IPS-18a (cell line): Measurements from ENCODE around the gene PAPPA2.
A peak's percentile ranks its signal among the peaks of the same experiment; 100 is the strongest.

Experiments
- H3K27ac ChIP-seq: one replicate; pipeline ENCODE4 v1.5.1; 2013; ENCODE audit warnings: low read length
- H3K27me3 ChIP-seq: one replicate; pipeline ENCODE4 v1.6.1; 2013; ENCODE audit warnings: mild to moderate bottlenecking, low read length; ENCODE audit not compliant: control insufficient read depth, insufficient read depth
- H3K36me3 ChIP-seq: one replicate; pipeline ENCODE4 v1.6.1; 2013; ENCODE audit warnings: low read depth, low read length; ENCODE audit not compliant: control insufficient read depth
- H3K4me1 ChIP-seq: one replicate; pipeline ENCODE4 v1.6.1; 2013; ENCODE audit warnings: low read depth, low read length; ENCODE audit not compliant: control insufficient read depth
- H3K4me3 ChIP-seq: one replicate; pipeline ENCODE4 v1.5.1; 2013; ENCODE audit warnings: low read length
- H3K9ac ChIP-seq: one replicate; pipeline ENCODE4 v1.6.1; 2013; ENCODE audit warnings: mild to moderate bottlenecking, low read length, moderate library complexity
- H3K9me3 ChIP-seq: one replicate; pipeline ENCODE4 v1.6.1; 2013; ENCODE audit warnings: low read depth, low read length; ENCODE audit not compliant: control insufficient read depth

The PAPPA2 gene

DNA sequence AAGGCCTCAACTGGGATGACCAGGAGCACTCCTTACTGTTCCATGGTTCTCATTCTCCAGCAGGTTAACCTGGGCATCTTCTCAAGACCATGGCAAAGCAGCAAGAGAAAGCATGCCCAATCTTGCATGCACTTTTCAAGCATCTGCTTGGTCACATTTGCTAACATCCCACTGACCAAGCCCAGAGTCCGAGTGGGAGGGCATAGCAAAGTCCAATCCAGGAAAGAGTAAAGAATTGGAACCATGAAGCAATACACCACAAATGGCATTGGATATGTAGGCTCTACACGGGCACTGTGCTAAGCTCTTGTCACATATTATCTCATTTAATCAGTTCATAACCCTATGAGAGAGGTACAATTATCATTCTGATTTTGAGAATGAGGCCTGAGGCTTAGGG, 73.6 kb downstream of the PAPPA2 start:
- H3K36me3 ChIP-seq, result no peaks in the 10 kb centered on the region
- H3K27ac ChIP-seq, result no peak overlapping the region
- H3K4me1 ChIP-seq, result no peaks in the 10 kb centered on the region
- no peaks in the 10 kb centered on the region for H3K27me3 ChIP-seq
- H3K9ac ChIP-seq, result no peak overlapping the region
- no peaks in the 10 kb centered on the region for H3K9me3 ChIP-seq
- no peak overlapping the region for H3K4me3 ChIP-seq

DNA sequence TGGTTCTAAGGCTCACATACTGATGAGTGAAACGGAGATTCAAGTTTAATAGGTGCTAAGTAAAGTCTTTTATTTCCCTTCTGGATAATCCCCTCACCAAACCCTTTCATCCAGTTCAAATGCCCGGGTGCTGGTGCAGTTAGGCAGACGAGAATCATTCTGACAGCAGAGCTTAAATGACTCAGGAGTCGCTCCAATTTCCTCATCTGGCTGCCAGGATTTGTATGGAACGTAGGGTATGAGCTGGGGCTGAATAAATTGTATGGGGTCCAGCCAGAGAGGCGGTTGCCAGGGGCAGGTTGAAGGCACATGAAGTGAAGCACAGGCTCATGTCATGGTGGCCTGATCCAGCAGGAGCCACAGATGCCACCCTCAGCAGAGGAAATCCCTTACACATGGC, 76.0 kb downstream of the PAPPA2 start:
- Histone ChIP-seq H3K9me3 (no peaks in the 10 kb centered on the region), H3K4me3 (no peak overlapping the region), H3K36me3 (no peaks in the 10 kb centered on the region), H3K27me3 (no peaks in the 10 kb centered on the region), H3K9ac (no peak overlapping the region), H3K27ac (no peak overlapping the region), H3K4me1 (no peaks in the 10 kb centered on the region)

DNA sequence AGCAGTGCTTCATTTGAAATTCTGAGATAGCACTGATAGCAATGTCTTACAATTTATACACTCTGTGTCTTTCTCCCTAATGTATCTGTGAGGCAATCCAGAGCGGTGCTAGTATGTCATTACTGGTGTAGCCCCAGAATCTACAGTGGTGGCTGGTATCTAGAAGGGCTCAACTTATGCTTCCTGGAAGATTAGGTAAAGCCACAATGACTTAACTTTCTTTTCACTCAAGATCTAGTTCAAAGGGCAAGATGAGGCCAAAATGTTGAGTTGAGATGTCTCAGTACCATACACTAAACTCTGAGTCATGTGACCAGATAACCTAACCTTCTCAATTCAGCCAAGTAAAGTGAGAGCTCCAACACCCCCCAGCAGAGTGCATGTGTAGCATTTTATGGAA, 77.5 kb downstream of the PAPPA2 start:
- Histone ChIP-seq H3K4me3 (no peak overlapping the region), H3K4me1 (peaks cover 7% of the 10 kb centered on the region), H3K36me3 (no peaks in the 10 kb centered on the region), H3K9me3 (no peaks in the 10 kb centered on the region), H3K27ac (no peak overlapping the region), H3K9ac (no peak overlapping the region), H3K27me3 (no peaks in the 10 kb centered on the region)

DNA sequence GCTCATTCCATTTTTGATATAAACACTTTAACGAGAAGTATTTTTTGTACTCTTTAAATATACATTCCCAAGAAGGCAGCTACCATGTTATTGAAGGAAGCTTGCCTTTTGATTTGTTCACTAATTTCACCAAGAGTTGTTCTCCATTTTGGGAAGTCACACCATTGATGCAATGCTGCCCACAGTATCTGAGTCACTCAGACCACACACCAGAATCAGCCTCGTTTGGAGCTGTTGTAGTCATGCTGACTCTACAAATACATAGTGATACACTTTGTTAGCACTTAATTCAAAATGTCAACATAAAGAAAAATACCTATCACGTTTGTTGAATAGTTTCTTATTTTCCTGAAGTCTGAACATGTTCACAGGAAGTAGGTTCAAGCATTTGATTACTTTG, 78.7 kb downstream of the PAPPA2 start:
- no peak overlapping the region for H3K27ac ChIP-seq
- H3K36me3 ChIP-seq, result no peaks in the 10 kb centered on the region
- H3K27me3 ChIP-seq, result no peaks in the 10 kb centered on the region
- H3K4me3 ChIP-seq, result no peak overlapping the region
- no peaks in the 10 kb centered on the region for H3K9me3 ChIP-seq
- H3K4me1 ChIP-seq, result peaks cover 7% of the 10 kb centered on the region
- H3K9ac ChIP-seq, result no peak overlapping the region

DNA sequence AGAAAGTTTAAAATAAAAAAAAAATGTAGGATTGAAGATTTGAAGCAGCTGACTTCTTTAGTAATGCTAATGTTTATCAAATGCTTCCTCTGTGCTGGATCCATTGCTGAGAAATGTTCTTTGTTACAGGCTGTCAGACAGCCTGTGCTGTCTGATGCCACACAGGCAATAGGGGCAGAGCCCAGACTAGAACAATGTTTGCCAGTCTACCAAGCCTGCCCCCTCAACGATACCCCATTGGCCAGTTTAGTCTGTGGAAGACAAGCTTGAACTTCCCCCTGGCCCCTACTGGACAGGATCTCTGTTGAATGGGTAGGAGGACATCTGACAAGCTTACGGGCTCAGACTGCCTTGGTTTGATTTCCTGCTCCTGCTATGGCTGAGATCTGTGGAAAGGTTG, 79.4 kb downstream of the PAPPA2 start:
- Histone ChIP-seq H3K36me3 (no peaks in the 10 kb centered on the region), H3K9me3 (no peaks in the 10 kb centered on the region), H3K27me3 (no peaks in the 10 kb centered on the region), H3K27ac (no peak overlapping the region), H3K4me1 (peaks cover 7% of the 10 kb centered on the region), H3K4me3 (no peak overlapping the region), H3K9ac (no peak overlapping the region)

DNA sequence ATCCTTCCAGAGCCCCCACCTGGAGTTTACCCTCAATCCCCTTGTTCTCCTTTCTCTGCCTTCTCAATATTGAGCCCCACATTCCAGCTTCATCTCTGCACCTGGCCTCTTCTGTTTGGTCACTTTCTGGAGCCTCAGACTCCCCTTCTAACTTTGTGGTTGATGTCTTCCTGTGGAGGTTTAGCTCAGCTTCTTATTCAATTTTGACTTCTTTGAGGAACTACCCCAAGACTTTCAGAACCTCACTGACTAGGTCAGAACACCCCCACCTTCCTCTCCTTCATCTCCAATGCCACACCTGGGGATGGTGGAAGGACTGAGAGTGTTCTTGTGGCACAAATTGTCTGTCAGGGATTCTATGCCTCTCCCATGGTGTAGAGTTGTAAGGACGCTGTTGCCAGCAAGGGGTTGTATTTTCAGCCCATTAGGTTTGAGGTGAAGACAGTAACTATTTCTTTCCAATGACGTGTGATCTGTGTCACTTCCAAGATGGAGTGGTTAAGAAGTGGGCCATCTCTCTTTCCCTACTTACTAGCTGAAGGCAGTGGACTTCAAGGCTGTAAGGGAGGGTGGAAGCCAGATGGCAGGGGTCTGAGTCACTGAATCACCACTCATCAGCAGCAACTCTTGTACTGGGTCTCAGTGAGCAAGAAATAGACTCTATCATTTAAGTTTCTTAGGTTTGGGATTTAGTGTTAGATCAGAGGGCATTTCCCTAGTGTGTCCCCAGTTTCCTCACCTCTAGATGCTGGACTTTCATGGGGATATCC, 80.6 kb downstream of the PAPPA2 start:
- H3K27me3 ChIP-seq, result no peaks in the 10 kb centered on the region
- H3K9me3 ChIP-seq, result no peaks in the 10 kb centered on the region
- no peak overlapping the region for H3K9ac ChIP-seq
- peaks cover 7% of the 10 kb centered on the region for H3K4me1 ChIP-seq
- no peaks in the 10 kb centered on the region for H3K36me3 ChIP-seq
- H3K4me3 ChIP-seq, result no peak overlapping the region
- H3K27ac ChIP-seq, result no peak overlapping the region

DNA sequence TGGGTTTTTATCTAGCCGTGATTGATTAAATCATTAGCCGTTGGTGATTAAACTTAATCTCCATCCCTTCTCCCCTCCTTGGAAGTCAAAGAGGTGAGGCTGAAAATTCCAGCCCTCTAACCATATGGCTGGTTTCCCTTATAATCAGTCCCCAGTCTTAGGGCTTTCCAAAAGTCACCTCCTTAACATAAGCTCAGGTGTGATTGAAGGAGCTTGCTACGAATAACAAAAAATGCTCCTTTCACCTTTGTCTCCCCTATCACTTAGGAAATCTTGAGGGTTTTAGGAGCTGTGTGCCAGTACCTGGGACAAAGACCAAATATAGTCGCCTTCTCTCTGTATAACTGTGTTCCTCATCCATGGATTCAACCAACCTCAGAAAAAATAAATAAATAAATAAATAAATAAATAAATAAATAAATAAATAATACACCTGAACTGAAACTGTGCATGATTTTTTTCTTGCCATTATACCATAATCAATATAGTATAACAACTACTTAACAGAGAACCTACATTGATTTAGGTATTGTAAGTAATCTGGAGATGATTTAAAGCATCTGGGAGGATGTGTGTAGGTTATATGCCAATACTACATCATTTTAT, 82.2 kb downstream of the PAPPA2 start:
- Histone ChIP-seq H3K4me1 (peaks cover 7% of the 10 kb centered on the region), H3K4me3 (no peak overlapping the region), H3K27me3 (no peaks in the 10 kb centered on the region), H3K9ac (no peak overlapping the region), H3K36me3 (no peaks in the 10 kb centered on the region), H3K27ac (no peak overlapping the region), H3K9me3 (no peaks in the 10 kb centered on the region)

DNA sequence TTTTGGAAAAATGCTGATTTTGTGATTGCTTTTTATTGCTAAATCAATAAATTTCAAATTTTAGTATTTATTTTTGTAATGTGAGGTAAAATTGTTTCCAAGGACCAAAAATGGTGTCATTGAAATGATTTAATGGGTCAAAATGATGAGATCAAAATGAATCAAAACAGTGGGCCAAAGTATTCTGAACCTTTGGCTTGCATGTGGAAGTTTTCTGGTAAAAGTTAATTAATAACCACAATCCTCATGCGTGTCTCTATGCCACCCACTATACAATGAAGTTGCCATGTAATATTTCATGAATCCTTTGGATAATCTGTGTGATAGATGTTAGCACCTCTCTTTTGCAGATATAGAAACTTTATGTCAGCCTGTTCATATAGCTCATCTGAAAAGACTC, 83.8 kb downstream of the PAPPA2 start:
- H3K27me3 ChIP-seq, result peaks cover 3% of the 10 kb centered on the region
- H3K4me1 ChIP-seq, result peaks cover 7% of the 10 kb centered on the region
- H3K27ac ChIP-seq, result no peak overlapping the region
- no peaks in the 10 kb centered on the region for H3K9me3 ChIP-seq
- H3K36me3 ChIP-seq, result no peaks in the 10 kb centered on the region
- no peak overlapping the region for H3K4me3 ChIP-seq
- no peak overlapping the region for H3K9ac ChIP-seq

DNA sequence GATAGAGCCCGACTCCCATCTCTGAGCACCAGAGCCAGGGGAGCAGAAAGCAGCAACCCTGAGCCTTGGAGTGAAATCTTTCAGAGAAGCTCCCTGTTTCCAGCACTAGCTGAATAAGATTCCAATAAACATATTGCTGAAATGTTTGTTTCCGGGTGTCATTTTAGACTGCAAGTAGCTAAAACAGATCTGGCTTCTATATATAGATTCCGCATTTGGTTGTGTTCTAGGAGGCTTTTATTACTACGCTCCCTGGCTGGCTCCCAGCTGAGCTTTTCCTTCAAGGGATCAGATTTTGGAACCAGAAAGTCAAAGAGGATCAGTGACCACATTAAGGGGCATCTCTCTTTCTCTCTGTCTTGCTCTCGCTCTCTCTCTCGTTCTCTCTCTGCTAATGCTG, 88.2 kb downstream of the PAPPA2 start:
- H3K36me3 ChIP-seq, result no peaks in the 10 kb centered on the region
- H3K9me3 ChIP-seq, result no peaks in the 10 kb centered on the region

DNA sequence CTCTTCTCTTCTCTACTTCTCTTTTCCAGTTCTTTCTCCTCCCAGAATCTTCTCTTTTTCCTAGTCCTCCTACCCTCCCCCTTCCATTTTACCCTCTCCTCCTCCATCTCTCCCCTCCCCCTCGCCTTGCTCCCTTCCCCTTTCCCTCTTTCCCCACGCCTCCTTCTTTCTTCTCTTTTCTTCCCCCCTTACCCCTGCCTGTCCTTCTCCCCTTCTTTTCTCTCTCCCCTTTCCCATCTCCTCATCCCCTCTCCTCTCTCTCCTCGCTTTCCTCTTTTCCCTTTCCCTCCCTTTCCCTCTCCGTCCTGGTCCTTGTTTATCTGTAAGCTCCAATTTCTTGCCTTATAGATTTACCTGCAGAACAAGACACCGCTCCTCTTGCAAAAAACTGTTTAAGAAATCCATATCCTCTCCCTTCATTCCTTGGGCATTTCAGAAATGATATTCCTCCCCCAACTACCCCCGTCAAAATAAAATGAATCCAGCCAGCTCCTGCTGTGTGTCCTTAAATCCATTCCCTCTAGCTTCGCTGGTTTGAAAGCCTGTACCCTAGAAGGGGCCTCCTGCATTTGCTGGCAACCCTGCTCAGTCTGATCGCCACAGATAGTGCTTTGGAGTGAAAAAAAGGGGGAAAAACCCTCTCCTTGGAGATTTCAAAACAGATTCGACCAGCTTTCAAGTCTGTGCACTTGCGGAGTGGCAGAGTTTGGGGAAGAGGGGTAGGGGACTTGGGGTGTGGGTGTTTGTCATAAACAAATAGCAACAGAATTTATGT, 89.4 kb downstream of the PAPPA2 start:
- peaks cover 9% of the 10 kb centered on the region for H3K27me3 ChIP-seq
- H3K9me3 ChIP-seq, result no peaks in the 10 kb centered on the region
- H3K4me1 ChIP-seq, result peaks cover 12% of the 10 kb centered on the region
- no peaks in the 10 kb centered on the region for H3K36me3 ChIP-seq
- peak overlapping the region; percentile 54 for H3K4me3 ChIP-seq
- H3K27ac ChIP-seq, result no peak overlapping the region
- no peak overlapping the region for H3K9ac ChIP-seq

More for the DNA sequence above, 88.2 kb downstream of the PAPPA2 start:
- Histone ChIP-seq H3K4me1 (peaks cover 12% of the 10 kb centered on the region), H3K9ac (no peak overlapping the region), H3K27me3 (peaks cover 9% of the 10 kb centered on the region), H3K4me3 (no peak overlapping the region), H3K27ac (no peak overlapping the region)

DNA sequence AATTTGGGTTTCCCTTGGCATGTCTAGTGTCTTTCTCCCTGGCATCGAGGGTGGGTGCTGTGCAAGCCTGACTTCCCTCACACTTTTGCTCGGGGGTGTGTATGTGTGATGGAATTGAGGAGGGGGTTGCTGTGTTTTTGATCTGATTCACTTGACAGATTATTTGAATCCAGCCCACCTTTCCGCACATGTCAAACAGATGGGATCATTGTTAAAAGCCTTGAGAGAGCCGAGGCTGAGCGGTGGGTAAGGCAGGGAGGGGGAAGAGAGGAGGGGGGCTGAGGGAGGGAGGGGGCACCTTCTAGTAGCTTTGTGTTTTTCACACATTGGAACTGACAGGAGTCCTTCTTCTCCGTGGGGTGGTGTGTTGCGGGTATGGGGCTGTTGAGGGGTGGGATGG, 90.0 kb downstream of the PAPPA2 start:
- peak overlapping the region; percentile 54 for H3K4me3 ChIP-seq
- H3K36me3 ChIP-seq, result no peaks in the 10 kb centered on the region
- H3K9me3 ChIP-seq, result no peaks in the 10 kb centered on the region
- no peak overlapping the region for H3K27ac ChIP-seq
- H3K4me1 ChIP-seq, result peaks cover 12% of the 10 kb centered on the region
- H3K27me3 ChIP-seq, result peaks cover 9% of the 10 kb centered on the region
- H3K9ac ChIP-seq, result no peak overlapping the region
